Right lobe of liver (tissue), 6 donors: Measurements from ENCODE around the gene SLC6A3. TPM values are rescaled to one million over a fixed set of nuclear protein-coding genes. Genes with fewer than 3 reads are reported as not detected.

ENCODE experiments used
- ATAC-seq, 4 donors: fragments of 200-7000 bp; cut with Tn5 transposase; one replicate each; pipeline ENCODE4 v1.9.1; 2020; ENCODE audit warnings: mild to moderate bottlenecking in 4 of 4, moderate library complexity in 4 of 4
- DNase-seq, 3 donors: peaks; one replicate each; pipeline ENCODE4 v3.0.0-alpha.2; 2020
- H3K27ac ChIP-seq, 3 donors: fragments of 200-600 bp; one replicate each; pipeline ENCODE4 v1.8.0; 2022
- H3K27me3 ChIP-seq, 2 donors: fragments of 200-600 bp; one replicate each; pipeline ENCODE4 v1.8.0; 2022
- H3K36me3 ChIP-seq, 4 donors: fragments of 200-600 bp; sonication (generic) in 1 of 4; one replicate each; pipeline versions ENCODE4 v1.5.1 to v1.8.0; 2017 to 2022; ENCODE audit warnings: control low read depth in 1 of 4
- H3K4me1 ChIP-seq, 4 donors: fragments of 200-600 bp; sonication (generic) in 1 of 4; one replicate each; pipeline versions ENCODE4 v1.5.1 to v1.8.0; 2017 to 2022; ENCODE audit warnings: control low read depth in 1 of 4
- H3K4me3 ChIP-seq, 3 donors: fragments of 200-600 bp; one replicate each; pipeline ENCODE4 v1.8.0; 2022
- H3K9me3 ChIP-seq, 4 donors: fragments of 200-600 bp; sonication (generic) in 1 of 4; one replicate each; pipeline versions ENCODE4 v1.5.1 to v1.8.0; 2017 to 2022; ENCODE audit warnings: control low read depth in 1 of 4
- POLR2A ChIP-seq: fragments of 450-650 bp; IDR thresholded peaks from one replicate; pipeline ENCODE4 v1.6.1; 2017; ENCODE audit warnings: antibody characterized with exemption, mild to moderate bottlenecking
- WGBS: methylation state at CpG from one replicate; pipeline ENCODE4 v1.1.6; 2018; ENCODE audit warnings: low coverage, low lambda C conversion rate; ENCODE audit not compliant: insufficient coverage; ENCODE audit errors: missing lambda C conversion rate; 5-methylcytosine and 5-hydroxymethylcytosine counted together
- intact Hi-C, 2 donors: fragments of 100-400 bp; cut with DNase I; formaldehyde crosslinking; loops; one replicate each; pipeline versions ENCODE4 v1.11.2 to v1.14.1; 2022
- total RNA-seq, 6 experiments: library from RNA; depleted of rRNA in 2 of 6; stranded (reverse); fragments of >200 nt in 2 of 6; fragmentation: NEBNext Ultra II Directional in 3 of 6; extraction: Animal tissue kit (Norgen Biotek cat#: 25700) in 3 of 6; gene quantifications; one replicate each; pipeline versions ENCODE4 v1.1.0 to v1.2.4, GENCODE V29; 2016 to 2023
- TF ChIP-seq, protein P1 (sequence below), 4 donors: fragments of 200-600 bp in 3 of 4; fragments of 450-650 bp in 1 of 4; IDR thresholded peaks; one replicate each; pipeline versions ENCODE4 v1.5.1 to v1.8.0; 2016 to 2022; ENCODE audit warnings: antibody characterized with exemption in 4 of 4, mild to moderate bottlenecking in 2 of 4
- donor health status: DM: no; HTN: yes; CAD: no.
- donor health status: DM: no; HTN: no; CAD: no.
- donor health status: DM: no; HTN: no; CAD: no.
- donor health status: DM: no; HTN: yes; CAD: no.
- donor health status: DM: no; HTN: yes; CAD: no.

The SLC6A3 gene
- total RNA-seq, 6 experiments from 2014 or later, result not detected

- Histone ChIP-seq H3K4me1 (peaks cover 0 to 6% (median 0%) of the 10 kb centered on the region in 4 donors), H3K36me3 (no peaks in the 10 kb centered on the region), H3K27me3 (no peaks in the 10 kb centered on the region), H3K4me3 (no peak overlapping the region), H3K9me3 (no peaks in the 10 kb centered on the region), H3K27ac (peak overlapping the region in 1 of 3 donors; percentile 53)
- DNase-seq (peak; percentile 88 to 93 (median 92)), ATAC-seq (peak; percentile 89 to 96 (median 93))
- TF ChIP-seq, protein P1, sequence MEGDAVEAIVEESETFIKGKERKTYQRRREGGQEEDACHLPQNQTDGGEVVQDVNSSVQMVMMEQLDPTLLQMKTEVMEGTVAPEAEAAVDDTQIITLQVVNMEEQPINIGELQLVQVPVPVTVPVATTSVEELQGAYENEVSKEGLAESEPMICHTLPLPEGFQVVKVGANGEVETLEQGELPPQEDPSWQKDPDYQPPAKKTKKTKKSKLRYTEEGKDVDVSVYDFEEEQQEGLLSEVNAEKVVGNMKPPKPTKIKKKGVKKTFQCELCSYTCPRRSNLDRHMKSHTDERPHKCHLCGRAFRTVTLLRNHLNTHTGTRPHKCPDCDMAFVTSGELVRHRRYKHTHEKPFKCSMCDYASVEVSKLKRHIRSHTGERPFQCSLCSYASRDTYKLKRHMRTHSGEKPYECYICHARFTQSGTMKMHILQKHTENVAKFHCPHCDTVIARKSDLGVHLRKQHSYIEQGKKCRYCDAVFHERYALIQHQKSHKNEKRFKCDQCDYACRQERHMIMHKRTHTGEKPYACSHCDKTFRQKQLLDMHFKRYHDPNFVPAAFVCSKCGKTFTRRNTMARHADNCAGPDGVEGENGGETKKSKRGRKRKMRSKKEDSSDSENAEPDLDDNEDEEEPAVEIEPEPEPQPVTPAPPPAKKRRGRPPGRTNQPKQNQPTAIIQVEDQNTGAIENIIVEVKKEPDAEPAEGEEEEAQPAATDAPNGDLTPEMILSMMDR (IDR thresholded peaks at IDR 0.05), result no peak
- no peak for TF ChIP-seq POLR2A
- intact Hi-C loops, result no loop called here
- 23% methylated on average over 4 of the region's 18 CpGs for WGBS
Observed at GRCh38 chr5:1470762-1471211, 25.5 kb upstream of the SLC6A3 start.

DNA sequence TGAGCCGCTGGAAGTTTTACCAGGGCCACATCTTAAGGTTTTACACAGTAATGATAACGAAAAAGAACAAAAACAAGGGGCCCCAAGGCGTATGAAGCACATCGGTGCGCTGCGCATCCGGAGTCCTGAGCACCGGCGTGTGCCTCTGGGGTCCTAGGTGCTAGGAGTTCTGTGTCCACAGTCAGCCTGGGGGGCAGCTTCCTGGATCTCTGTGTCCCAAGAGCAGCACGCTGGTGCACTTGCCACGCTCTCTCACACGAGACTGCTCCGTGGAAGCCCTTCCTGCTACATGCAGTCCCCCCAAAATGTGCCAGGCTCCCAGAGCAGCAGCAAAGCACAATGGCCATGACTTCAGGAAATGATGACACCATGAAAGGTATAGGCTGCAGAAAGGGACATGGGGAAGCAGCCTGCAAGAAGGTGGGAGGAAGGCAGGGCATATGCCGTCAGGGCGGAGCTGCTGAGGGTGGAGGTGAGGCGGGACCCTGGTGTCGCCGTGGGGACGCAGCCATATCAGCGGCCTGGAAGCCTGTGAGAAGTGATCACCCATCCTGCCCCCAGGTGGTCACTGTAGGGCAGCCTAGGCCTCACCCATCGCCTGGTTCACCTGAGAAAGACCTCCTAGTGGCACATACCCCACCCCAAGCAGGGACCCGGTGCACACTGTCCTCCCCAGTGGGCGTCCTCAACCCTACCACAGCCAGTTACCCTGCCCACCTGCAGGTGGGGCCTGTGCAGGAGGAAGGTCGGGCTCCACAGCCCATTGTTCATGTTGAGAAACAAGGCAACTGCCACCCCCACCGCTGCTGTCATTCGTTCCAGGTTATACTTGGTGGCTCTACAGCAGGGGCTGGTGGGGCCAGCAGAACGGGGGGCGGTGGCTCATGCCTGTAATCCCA is 23.6 kb upstream of the SLC6A3 start:
- intact Hi-C loops, result no loop called here
- Histone ChIP-seq H3K27ac (no peak overlapping the region), H3K4me3 (no peak overlapping the region), H3K36me3 (no peaks in the 10 kb centered on the region), H3K4me1 (peaks cover 0 to 6% (median 0%) of the 10 kb centered on the region in 4 donors), H3K27me3 (no peaks in the 10 kb centered on the region), H3K9me3 (no peaks in the 10 kb centered on the region)
- DNase-seq (peak in 2 of 3 donors; percentile 21 to 53), ATAC-seq (no peak)
- TF ChIP-seq, protein P1 (IDR thresholded peaks at IDR 0.05), result no peak
- no peak for TF ChIP-seq POLR2A
- WGBS, result 80% methylated on average over 2 of the region's 28 CpGs

DNA sequence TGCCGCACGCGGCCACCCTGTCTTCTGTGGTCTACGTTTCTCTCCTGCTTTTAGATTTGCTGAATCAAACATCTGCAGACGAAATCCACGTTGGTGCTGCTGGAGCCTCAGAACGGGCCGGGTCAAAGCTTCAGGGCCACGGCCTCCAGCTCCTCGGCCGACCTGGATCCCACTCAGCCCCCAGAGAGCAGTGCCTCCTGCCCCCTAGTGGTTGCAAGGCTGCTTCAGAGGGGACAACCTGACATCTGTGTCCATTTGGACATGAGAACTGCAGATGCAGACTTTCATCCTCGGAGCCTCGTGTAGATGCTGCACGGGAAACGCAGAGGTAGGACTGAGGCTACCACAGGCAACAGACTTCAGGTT is 23.0 kb upstream of the SLC6A3 start:
- WGBS, result 71% methylated on average over 12 of the region's 15 CpGs
- Histone ChIP-seq H3K27me3 (no peaks in the 10 kb centered on the region), H3K4me3 (no peak overlapping the region), H3K9me3 (no peaks in the 10 kb centered on the region), H3K36me3 (peaks cover 0 to 4% (median 0%) of the 10 kb centered on the region in 4 donors), H3K27ac (no peak overlapping the region), H3K4me1 (peaks cover 0 to 6% (median 0%) of the 10 kb centered on the region in 4 donors)
- TF ChIP-seq, protein P1 (IDR thresholded peaks at IDR 0.05), result peak; percentile 31 to 45 (median 36)
- TF ChIP-seq POLR2A, result no peak
- intact Hi-C loops, result no loop called here
- DNase-seq (peak in 2 of 3 donors; percentile 33 to 52), ATAC-seq (no peak)

- no peaks in the 10 kb centered on the region for H3K27me3 ChIP-seq
- peaks cover 0 to 4% (median 0%) of the 10 kb centered on the region in 4 donors for H3K36me3 ChIP-seq
- TF ChIP-seq, protein P1 (IDR thresholded peaks at IDR 0.05), result no peak
- no peak for TF ChIP-seq POLR2A
- H3K4me1 ChIP-seq, result peaks cover 0 to 6% (median 0%) of the 10 kb centered on the region in 4 donors
- DNase-seq (peak in 2 of 3 donors; percentile 20 to 55), ATAC-seq (no peak)
- H3K27ac ChIP-seq, result no peak overlapping the region
- H3K4me3 ChIP-seq, result no peak overlapping the region
- no peaks in the 10 kb centered on the region for H3K9me3 ChIP-seq
- 95% methylated on average over 19 of the region's 51 CpGs for WGBS
- intact Hi-C loops, result no loop called here
Observed at GRCh38 chr5:1467341-1468246, 22.4 kb upstream of the SLC6A3 start.
